GM06990 (cell line): ENCODE results near the gene HYAL1.

Source experiments
- DNase-seq: peaks from one replicate; pipeline ENCODE4 v3.0.0-alpha.2; 2011; ENCODE audit not compliant: insufficient read length; ENCODE audit errors: extremely low read depth
- H3K27me3 ChIP-seq: replicated peaks from 2 replicates; pipeline ENCODE4 v1.6.0; 2011; ENCODE audit warnings: low read length; ENCODE audit not compliant: control insufficient read depth, insufficient read depth
- H3K36me3 ChIP-seq: 2 replicates; pipeline ENCODE4 v1.5.1; 2011; ENCODE audit warnings: low read length; ENCODE audit not compliant: control insufficient read depth, insufficient read depth
- H3K4me3 ChIP-seq: replicated peaks from 2 replicates; pipeline ENCODE4 v1.5.1; 2011; ENCODE audit warnings: low read depth, mild to moderate bottlenecking, control low read depth, low read length
- TF ChIP-seq, protein P1 (sequence below): IDR thresholded peaks from 2 replicates; pipeline ENCODE4 v1.5.1; 2011; ENCODE audit warnings: low read length, control low read depth, mild to moderate bottlenecking, inconsistent platforms; ENCODE audit not compliant: insufficient read depth, poor library complexity, severe bottlenecking

The HYAL1 gene

DNA sequence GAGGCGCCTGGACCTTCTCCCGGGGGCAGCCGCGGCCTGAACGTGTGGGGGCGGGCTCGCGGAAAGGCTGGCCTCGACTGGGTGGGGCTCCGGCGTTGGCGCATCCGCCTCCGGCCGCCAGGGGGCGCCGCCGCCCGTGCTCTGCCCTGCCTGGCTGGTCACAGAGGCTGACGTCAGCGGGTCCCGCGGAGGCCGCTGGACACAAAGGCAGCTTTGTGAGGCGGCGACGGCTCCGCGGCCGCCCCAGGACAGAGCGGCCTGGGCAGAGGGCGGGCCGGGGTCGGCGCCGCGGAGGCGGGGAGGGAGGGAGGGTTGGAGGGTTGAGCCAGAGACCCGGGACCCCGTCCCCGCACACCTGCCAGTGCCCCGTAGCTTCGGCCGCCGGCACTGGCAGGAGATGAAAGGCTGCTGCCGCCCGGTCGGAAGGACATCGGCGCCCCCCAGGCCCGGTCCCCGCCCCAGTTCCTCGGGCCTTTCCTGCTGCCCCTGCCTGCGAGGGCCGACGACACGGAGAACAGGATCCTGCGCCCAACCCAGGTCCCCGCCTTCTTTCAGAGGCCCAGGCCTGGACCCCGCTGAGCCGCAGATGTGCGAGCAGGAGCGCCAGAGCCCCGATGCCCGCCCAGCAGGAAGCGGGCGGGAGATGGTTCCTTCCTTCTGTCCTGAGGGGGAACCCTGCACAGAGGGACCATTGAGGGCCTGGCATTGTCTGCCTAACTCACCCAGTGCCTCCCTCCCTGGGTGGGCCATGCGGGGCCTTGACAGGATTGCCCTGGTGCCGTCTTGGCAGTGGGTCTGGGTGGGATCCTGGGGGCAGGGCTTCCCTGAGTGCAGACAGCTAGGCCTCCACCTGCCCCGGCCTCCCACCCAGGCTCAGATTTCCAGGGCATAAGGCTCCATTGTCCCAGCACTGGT lies 43.1 kb downstream of the HYAL1 start:
- no peaks in the 10 kb centered on the region for H3K27me3 ChIP-seq
- TF ChIP-seq, protein P1, sequence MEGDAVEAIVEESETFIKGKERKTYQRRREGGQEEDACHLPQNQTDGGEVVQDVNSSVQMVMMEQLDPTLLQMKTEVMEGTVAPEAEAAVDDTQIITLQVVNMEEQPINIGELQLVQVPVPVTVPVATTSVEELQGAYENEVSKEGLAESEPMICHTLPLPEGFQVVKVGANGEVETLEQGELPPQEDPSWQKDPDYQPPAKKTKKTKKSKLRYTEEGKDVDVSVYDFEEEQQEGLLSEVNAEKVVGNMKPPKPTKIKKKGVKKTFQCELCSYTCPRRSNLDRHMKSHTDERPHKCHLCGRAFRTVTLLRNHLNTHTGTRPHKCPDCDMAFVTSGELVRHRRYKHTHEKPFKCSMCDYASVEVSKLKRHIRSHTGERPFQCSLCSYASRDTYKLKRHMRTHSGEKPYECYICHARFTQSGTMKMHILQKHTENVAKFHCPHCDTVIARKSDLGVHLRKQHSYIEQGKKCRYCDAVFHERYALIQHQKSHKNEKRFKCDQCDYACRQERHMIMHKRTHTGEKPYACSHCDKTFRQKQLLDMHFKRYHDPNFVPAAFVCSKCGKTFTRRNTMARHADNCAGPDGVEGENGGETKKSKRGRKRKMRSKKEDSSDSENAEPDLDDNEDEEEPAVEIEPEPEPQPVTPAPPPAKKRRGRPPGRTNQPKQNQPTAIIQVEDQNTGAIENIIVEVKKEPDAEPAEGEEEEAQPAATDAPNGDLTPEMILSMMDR, result peak; percentile 69
- DNase-seq, result peak; percentile 89

DNA sequence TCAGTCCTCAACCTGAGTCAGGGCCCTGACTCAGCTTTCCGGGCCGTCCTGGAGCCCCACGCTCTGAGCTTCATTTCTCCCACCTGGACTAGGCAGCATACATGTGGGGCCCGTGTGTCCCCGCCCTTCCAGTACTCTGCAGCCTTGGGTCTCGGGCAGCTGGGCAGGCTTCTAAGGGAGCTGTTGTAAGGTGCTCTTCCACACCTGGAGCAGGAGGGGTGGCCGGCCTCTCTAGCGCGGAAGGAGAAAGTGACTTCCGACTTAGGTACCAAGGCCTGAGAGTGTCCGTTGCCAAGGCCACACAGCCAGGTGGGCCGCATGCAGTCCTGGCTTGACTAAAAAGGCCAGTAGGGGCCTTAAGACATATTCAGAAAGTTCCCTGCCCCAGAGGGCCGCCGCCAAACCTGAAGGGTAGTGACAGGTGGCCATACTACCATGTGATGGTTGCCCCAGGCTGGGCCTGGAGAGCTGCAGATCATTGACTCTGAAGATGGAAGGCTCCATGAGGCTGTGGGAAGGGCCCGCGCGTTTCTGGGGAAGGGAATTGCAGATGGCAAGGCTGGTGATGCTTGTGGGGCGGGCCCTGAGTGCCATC lies 43.8 kb downstream of the HYAL1 start:
- H3K27me3 ChIP-seq, result no peaks in the 10 kb centered on the region
- TF ChIP-seq, protein P1, result no peak
- peaks cover 33% of the 10 kb centered on the region for H3K36me3 ChIP-seq
- no peak overlapping the region for H3K4me3 ChIP-seq
- DNase-seq, result no peak

More for the DNA sequence above, 43.1 kb downstream of the HYAL1 start:
- peaks cover 27% of the 10 kb centered on the region for H3K36me3 ChIP-seq
- peak overlapping the region; percentile 59 for H3K4me3 ChIP-seq

GRCh38 chr3:50258979-50259378 lies 44.4 kb downstream of the HYAL1 start:
- Histone ChIP-seq H3K4me3 (no peak overlapping the region), H3K27me3 (no peaks in the 10 kb centered on the region), H3K36me3 (peaks cover 38% of the 10 kb centered on the region)
- no peak for DNase-seq
- TF ChIP-seq, protein P1, result no peak

- H3K27me3 ChIP-seq, result no peaks in the 10 kb centered on the region
- H3K36me3 ChIP-seq, result peaks cover 39% of the 10 kb centered on the region
- TF ChIP-seq, protein P1, result no peak
- no peak overlapping the region for H3K4me3 ChIP-seq
- no peak for DNase-seq
These were observed 45.2 kb downstream of the HYAL1 start for GRCh38 chr3:50258029-50258680.

GRCh38 chr3:50256978-50257890 lies 46.1 kb downstream of the HYAL1 start:
- no peak for DNase-seq
- H3K27me3 ChIP-seq, result no peaks in the 10 kb centered on the region
- H3K4me3 ChIP-seq, result no peak overlapping the region
- TF ChIP-seq, protein P1, result peak; percentile 36
- peaks cover 44% of the 10 kb centered on the region for H3K36me3 ChIP-seq
